Erythroblast (primary cell): ENCODE data around the gene STAT5A.

ENCODE experiments used
- GATA1 ChIP-seq: IDR thresholded peaks from 2 replicates; pipeline ENCODE4 v1.6.1; 2011; ENCODE audit warnings: low read depth, mild to moderate bottlenecking, control low read depth, low read length, moderate library complexity
- POLR2A ChIP-seq: IDR thresholded peaks from 2 replicates; pipeline ENCODE4 v1.6.1; 2011; ENCODE audit warnings: mild to moderate bottlenecking, low read length

GRCh38 chr17:42346481-42346880 is 58.2 kb downstream of the STAT5A start:
- TF ChIP-seq POLR2A (no peak), GATA1 (no peak)
